ENCODE results near the gene TBCK. TPM values are rescaled to one million over a fixed set of nuclear protein-coding genes. Genes with fewer than 3 reads are reported as not detected.
"Not testable (repeated sequence)": the region's sequence is repeated elsewhere in the genome, so short reads cannot be mapped to it uniquely, and the experiment has no call there.

Gene TBCK
- polyA plus RNA-seq, 1 donor = 22.3 TPM

DNA sequence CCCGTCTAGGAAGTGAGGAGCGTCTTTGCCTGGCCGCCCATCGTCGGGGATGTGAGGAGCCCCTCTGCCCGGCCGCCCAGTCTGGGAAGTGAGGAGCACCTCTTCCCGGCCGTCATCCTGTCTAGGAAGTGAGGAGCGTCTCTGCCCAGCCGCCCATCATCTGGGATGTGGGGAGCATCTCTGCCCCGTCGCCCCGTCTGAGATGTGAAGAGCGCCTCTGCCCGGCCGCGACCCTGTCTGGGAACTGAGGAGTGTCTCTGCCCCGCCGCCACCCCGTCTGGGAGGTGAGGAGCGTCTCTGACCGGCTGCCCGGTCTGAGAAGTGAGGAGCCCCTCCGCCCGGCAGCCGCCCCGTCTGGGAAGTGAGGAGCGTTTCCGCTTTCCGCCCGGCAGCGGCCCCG lies 5.2 kb upstream of the TBCK start:
- DNase-seq = not testable (repeated sequence)

DNA sequence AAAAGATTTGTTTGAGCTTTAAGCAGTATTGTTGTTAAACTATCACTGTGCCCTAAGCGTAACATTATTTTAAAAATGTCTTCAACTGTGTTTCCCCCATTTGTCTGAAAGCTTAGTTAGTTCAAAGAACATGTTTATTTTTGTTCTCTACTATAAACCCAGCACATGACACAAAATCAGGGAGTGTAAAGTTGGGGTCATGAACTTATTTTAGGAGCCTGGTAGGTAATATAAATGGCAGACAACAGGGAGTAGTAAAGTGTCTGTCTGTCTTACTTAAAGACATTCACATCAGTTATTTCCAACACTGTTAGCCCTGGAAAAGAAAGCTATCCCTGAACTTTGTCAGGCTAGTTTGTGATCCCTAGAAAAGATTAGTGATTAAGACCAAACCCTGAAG lies 4.2 kb upstream of the TBCK start:
- no peak for DNase-seq

DNA sequence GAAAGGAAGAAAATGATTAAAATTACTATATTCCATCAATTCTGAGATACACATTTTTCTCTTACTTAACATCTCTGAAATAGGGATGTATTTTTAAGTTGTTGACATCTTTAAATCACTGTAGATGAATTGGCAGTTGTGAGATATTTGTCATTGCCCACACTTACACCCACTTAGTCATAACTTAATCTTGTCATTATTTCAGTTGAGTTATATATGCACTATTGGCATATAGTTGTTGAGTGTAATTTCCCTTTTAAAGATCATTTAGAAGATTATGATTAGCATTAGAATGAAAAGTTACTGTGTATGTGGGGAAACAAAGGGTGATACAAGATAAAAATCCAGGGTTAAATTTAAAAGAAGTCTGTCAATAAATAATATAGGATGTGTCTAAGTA lies 2.5 kb upstream of the TBCK start:
- DNase-seq = no peak

DNA sequence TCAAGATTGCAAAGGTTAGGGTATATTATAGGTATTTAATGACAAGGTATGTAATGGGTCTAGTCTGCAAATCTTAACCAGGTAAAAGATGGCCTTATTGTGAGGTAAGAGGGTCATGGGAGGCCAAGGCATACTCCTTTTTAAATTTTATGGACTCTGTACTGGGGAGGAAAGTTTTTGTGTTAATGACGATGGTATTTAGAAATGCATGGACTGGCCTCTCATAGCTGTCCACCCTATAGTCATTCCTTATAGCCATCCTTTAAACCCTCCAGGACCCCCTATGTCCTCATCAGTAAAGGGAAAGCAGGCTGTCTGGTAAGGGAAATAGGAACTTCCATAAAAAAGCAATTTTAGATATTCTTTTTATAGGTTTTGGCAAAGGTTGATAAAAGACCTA lies 1.8 kb upstream of the TBCK start:
- DNase-seq = no peak

GRCh38 chr4:106316773-106317409 lies 882 bp upstream of the TBCK start:
- DNase-seq = peak; percentile 30

- DNase-seq = no peak
Measured at GRCh38 chr4:106315476-106315967, 487 bp downstream of the TBCK start.

- DNase-seq = no peak
Measured at GRCh38 chr4:106314960-106315359, 1.0 kb downstream of the TBCK start.

- no peak for DNase-seq
Measured at GRCh38 chr4:106312997-106313522, 2.9 kb downstream of the TBCK start.

DNA sequence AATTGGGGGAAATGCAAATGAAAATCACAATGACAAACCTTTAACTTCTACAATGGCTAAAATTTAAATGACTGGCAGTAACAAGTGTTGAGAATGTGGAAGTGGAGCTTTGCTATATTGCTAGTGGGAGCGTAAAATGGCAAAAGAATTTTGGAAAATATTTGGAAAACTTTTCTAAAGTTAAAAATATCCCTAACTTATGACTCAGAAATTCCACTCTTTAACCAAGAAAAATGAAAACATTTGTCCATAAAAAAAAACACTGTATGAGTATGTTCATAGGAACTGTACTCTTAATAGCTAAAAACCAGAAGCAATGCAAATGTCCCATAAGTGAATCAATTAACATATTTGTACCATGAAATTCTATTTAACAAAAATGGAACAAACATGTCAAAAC lies 3.6 kb downstream of the TBCK start:
- no peak for DNase-seq

GRCh38 chr4:106306561-106306960 lies 9.4 kb downstream of the TBCK start:
- no peak for DNase-seq

DNA sequence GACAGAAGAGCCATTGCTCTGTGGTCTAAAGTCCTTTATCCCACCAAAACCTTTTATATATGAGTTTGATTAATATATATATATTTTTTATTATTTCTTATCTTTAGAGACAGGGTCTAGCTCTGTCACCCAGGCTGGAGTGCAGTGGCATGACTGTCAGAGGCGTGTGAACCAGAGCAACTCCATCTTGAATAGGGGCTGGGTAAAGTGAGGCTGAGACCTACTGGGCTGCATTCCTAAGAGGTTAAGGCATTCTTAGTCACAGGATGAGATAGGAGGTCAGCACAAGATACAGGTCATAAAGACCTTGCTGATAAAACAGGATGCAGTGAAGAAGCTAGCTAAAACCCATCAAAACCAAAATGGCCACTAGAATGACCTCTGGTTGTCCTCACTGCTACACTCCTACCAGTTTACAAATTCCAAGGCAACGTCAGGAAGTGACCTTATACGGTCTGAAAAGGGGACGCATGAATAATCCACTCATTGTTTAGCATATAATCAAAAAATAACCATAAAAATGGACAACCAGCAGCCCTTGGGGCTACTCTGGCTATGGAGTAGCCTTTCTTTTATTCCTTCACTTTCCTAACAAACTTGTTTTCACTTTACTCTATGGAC lies 10.5 kb downstream of the TBCK start:
- DNase-seq = no peak

DNA sequence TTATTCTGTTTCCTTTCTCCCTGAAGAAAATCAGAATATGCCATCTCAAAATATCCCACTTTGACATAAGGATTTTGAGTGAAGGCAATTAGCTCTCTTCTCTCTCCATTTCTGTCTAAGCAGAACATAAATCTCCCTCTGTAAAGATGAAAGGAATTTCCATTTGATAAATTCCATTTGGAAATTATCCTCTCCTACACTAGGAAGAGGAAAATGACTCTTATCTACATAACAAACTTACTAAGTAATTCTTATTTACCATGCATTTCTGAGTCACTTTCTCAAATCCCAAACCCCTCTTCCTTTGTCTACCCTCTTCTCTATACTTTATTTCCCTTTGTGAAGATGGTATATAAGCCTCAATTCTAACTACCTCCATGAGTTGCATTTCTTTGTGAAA lies 11.4 kb downstream of the TBCK start:
- no peak for DNase-seq

DNA sequence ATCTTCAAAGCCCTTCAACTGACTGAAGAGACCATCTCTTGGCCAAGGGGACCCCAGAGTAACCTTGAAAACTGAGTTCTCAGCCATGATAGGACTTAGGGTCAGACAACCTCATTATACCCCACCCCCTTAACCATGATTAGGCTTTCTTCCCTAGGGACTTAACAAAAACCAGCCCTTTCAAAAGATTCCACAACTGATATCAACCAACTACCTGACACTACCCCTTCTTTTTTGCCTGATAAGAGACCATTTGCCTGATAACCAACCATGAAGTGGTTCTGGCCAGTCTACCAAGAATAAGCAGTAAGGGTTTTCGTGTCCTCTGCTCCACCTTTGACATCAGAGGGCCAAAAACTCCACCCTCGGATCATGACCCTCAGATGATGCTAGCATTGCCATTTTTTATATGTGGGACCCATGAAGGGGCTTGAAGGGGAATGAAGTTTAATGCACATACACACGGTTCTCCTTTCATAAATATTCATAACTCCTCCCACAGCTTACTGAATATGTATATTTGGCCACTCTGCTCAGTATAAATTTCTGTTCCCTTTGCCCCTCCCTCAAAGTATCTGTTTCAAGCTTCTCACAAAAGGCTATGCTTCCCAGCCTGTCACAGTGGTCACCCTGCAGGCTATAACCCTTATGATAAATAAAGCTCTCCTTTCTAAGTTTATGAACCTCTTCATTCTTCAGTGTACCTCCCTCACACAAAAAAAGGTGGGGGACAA lies 12.3 kb downstream of the TBCK start:
- DNase-seq = no peak

DNA sequence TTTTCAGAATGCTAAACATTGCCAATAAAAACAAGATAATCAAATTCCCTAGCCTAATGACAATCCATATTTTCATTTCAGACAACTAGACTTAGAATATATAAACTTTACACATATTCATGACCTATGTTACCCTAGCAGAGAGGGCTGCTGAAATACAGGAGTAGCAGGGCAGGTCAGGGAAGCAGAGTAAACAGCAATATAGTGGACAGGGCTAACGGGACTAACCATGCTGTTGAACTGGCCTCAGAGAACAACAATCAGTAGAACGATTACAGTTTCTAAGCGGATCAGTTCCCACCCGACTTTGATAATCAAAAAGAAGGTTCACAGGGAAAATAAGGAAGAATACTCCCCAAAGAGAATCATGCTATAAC lies 14.0 kb downstream of the TBCK start:
- DNase-seq = no peak

DNA sequence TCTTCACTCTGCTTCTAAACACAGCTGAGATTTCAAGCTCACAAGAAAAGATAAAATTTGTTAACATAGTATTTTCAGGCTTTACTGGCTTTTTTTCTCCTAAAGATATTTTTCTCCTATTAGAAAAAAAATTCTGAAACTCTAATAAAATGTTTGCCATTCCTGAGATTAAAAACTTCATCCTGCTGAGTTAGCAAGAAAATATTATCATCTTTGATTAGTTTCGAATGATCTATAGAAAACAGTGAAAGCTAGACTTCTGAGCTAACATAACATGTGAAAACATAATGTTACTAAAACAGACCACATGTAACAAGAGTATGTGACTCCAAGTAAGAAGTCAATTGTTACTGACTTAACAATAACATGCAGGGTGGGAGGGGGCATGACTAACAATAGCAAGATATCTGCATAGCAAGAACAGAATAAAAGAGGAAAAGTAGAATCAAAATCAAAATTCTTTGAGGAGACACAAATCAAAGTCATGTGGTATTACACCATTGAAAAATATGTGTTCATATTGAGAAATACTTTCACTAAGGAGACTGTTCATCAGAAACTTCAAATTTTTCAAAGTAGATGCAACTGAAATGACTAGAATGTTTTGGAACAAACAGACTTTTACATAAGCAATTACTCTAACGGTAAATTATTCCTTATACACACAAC lies 14.5 kb downstream of the TBCK start:
- no peak for DNase-seq

GRCh38 chr4:106299977-106300376 lies 16.0 kb downstream of the TBCK start:
- no peak for DNase-seq

- DNase-seq = no peak
Measured at GRCh38 chr4:106297245-106298035, 18.6 kb downstream of the TBCK start.

GRCh38 chr4:106294062-106294461 lies 21.9 kb downstream of the TBCK start:
- DNase-seq = no peak

DNA sequence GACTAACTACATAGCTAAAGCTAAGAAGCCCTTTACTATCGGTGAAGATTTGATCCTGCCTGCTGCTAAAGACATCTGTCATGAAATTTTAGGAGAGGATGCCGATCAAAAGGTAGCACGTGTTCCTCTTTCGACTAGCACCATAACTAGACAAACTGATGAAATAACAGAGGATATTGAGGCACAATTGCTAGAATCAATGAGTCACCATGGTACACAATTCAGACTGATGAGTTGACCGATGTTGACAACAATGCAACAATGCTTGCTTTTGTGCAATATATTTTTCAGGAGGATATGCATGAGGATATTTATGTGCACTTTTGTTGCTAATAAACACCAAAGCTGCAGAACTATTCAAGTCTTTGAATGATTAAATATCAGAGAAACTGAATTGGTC lies 24.3 kb downstream of the TBCK start:
- DNase-seq = no peak

DNA sequence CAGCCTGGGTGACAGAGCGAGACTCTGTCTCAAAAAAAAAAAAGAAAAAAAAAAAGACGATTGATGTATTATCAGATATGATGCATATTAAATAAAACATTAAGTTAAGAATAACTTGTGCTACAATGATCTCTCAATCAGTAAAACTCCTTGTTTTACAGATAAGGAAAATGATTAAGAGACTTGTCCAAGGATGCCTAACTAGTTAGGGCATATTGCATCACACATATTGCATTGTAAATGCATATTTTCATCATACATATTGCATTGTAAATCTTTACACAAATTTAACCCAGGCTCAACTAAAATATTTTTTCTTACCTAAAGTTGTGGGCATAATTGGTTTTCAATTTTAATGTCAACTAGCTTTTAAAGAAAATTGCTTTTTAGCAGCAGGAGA lies 26.3 kb downstream of the TBCK start:
- no peak for DNase-seq

- no peak for DNase-seq
Measured at GRCh38 chr4:106287353-106287969, 28.5 kb downstream of the TBCK start.

DNA sequence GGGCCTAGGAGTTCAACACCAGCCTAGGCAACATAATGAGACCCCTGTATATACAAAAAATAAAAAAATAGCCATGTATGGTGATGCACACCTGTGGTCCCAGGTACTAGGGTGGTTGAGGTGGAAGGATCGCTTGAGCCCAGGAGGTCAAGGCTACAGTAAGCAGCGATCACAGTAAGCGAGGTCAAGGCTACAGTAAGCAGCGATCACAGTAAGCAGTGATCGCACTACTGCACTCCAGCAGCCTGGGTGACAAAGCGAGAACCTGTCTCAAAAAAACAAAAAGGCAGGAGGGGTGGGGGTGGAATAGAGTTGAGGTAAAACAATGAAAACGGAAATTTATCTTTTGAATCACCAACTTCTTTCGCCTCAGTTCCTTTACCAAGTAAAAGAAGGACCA lies 29.4 kb downstream of the TBCK start:
- DNase-seq = no peak

Measured in hindlimb muscle (tissue), 1 donor.